Measurements from ENCODE around the gene CCDC89.
"Not testable (repeated sequence)": the region's sequence is repeated elsewhere in the genome, so short reads cannot be mapped to it uniquely, and the experiment has no call there.

The CCDC89 gene

GRCh38 chr11:85694385-85694980 lies 8.5 kb upstream of the CCDC89 start:
- no peak for DNase-seq (ENCODE audit: low read depth in 3 of 3)

GRCh38 chr11:85685125-85685819 lies 723 bp downstream of the CCDC89 start:
- no peak for DNase-seq (ENCODE audit: low read depth in 3 of 3)

GRCh38 chr11:85682330-85683305 lies 3.4 kb downstream of the CCDC89 start:
- DNase-seq (ENCODE audit: low read depth in 3 of 3) = peak; percentile 46 to 53 (median 47)

GRCh38 chr11:85680897-85681296 lies 5.1 kb downstream of the CCDC89 start:
- DNase-seq (ENCODE audit: low read depth in 3 of 3) = no peak

GRCh38 chr11:85679576-85679975 lies 6.4 kb downstream of the CCDC89 start:
- no peak for DNase-seq (ENCODE audit: low read depth in 3 of 3)

GRCh38 chr11:85673393-85673792 lies 12.6 kb downstream of the CCDC89 start:
- no peak for DNase-seq (ENCODE audit: low read depth in 3 of 3)

- DNase-seq (ENCODE audit: low read depth in 3 of 3) = no peak
These were observed 13.7 kb downstream of the CCDC89 start for GRCh38 chr11:85672105-85672902.

GRCh38 chr11:85670949-85671663 lies 14.9 kb downstream of the CCDC89 start:
- not testable (repeated sequence) for DNase-seq (ENCODE audit: low read depth in 3 of 3)

GRCh38 chr11:85668157-85668556 lies 17.8 kb downstream of the CCDC89 start:
- DNase-seq (ENCODE audit: low read depth in 3 of 3) = no peak

GRCh38 chr11:85666687-85667086 lies 19.3 kb downstream of the CCDC89 start:
- no peak for DNase-seq (ENCODE audit: low read depth in 3 of 3)

GRCh38 chr11:85665733-85666132 lies 20.3 kb downstream of the CCDC89 start:
- DNase-seq (ENCODE audit: low read depth in 3 of 3) = no peak

GRCh38 chr11:85664615-85665481 lies 21.1 kb downstream of the CCDC89 start, which contains the start of gene CREBZF:
Gene CREBZF, minus strand, starts transcription at chr11:85665129. Its CDS starts 254 bp downstream, at chr11:85664875.
- DNase-seq (ENCODE audit: low read depth in 3 of 3) = peak; percentile 92 to 94 (median 93)

GRCh38 chr11:85663753-85664614 lies 22.0 kb downstream of the CCDC89 start:
- peak; percentile 76 to 81 (median 79) for DNase-seq (ENCODE audit: low read depth in 3 of 3)

- no peak for DNase-seq (ENCODE audit: low read depth in 3 of 3)
These were observed 22.8 kb downstream of the CCDC89 start for GRCh38 chr11:85663080-85663752.

- DNase-seq (ENCODE audit: low read depth in 3 of 3) = no peak
These were observed 23.9 kb downstream of the CCDC89 start for GRCh38 chr11:85661972-85662664.

GRCh38 chr11:85658180-85658579 lies 27.8 kb downstream of the CCDC89 start:
- DNase-seq (ENCODE audit: low read depth in 3 of 3) = no peak

GRCh38 chr11:85656777-85657176 lies 29.2 kb downstream of the CCDC89 start:
- no peak for DNase-seq (ENCODE audit: low read depth in 3 of 3)

- DNase-seq (ENCODE audit: low read depth in 3 of 3) = not testable (repeated sequence)
These were observed 31.7 kb downstream of the CCDC89 start for GRCh38 chr11:85654343-85654742.
